Measurements from ENCODE around the gene SPATA6. TPM values are rescaled to one million over a fixed set of nuclear protein-coding genes. Genes with fewer than 3 reads are reported as not detected.
"Not testable (repeated sequence)": the region's sequence is repeated elsewhere in the genome, so short reads cannot be mapped to it uniquely, and the experiment has no call there.

SPATA6 gene
- total RNA-seq = 10 to 100 TPM; 42.8 to 51.5 TPM
- 17.3 TPM for polyA plus RNA-seq (2013, experiment 1 of 2)
- 19.0 TPM for polyA plus RNA-seq (2013, experiment 2 of 2)
- long read RNA-seq, experiment 1, full-length matches to known transcripts = 3 of 15 reads
- long read RNA-seq, experiment 1, partial matches to known transcripts = 2 of 15 reads
- long read RNA-seq, experiment 1, other reads (novel, unspliced or antisense) = 10 of 15 reads
- long read RNA-seq, experiment 2, full-length matches to known transcripts = 28 of 59 reads
- long read RNA-seq, experiment 2, partial matches to known transcripts = 6 of 59 reads
- long read RNA-seq, experiment 2, other reads (novel, unspliced or antisense) = 25 of 59 reads
- long read RNA-seq, experiment 3, full-length matches to known transcripts = 50 of 92 reads
- long read RNA-seq, experiment 3, partial matches to known transcripts = 8 of 92 reads
- long read RNA-seq, experiment 3, other reads (novel, unspliced or antisense) = 34 of 92 reads
- long read RNA-seq, experiment 4, full-length matches to known transcripts = 2 of 15 reads
- long read RNA-seq, experiment 4, partial matches to known transcripts = 5 of 15 reads
- long read RNA-seq, experiment 4, other reads (novel, unspliced or antisense) = 8 of 15 reads

DNA sequence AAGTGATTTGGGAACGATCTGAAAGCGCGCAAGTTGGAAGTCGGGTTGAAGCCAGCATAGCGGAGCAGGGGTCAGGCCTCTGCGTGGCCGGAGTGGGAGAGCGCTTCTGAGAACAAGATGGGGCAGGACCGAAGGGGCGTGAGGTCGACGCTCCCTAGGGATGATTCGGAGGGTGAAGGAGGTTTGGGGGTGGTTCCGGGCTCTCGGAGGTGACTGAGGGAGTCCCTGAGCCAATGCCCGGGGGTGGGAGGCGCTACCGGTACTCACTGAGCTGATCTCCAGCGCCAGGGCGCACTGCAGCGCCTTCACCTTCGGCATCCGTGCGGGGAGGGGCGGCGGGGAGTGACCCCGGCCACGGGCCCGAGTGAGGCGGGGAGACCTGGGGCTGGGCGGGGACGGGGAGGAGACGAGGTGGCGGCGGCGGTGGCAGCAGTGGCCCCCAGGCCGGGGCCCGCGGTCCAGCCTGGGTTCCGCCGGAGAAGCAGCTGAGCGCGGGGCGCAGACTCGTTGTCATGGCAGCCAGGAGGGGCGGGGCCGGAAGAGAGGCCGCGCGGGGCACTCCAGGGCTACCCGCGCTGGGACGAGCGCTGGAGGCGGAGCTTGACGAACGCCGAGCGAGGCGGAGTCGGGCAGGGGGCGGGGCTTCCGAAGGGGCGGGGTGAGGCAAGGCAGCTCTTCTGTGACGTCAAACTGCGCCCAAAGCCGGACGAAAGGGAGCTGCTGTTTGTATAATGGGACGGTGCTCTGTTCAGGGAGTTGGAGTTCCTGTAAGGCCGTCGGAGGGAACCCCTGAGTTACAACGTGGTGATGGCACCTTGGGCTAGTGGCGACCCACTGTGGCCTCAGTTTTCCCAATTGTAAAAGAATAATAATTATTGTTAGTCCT is at the start of gene SPATA6:
Gene SPATA6, minus strand, starts transcription at position 514 of the 886 bp plus-strand sequence. Its CDS starts 196 bp downstream, at position 318.
- Mint-ChIP-seq H3K27ac (peak within 1 kb of the TSS; percentile 95), H3K9me3 (peaks cover 27% of the 10 kb centered on the region), H3K4me3 (peak within 1 kb of the TSS; percentile 91), H3K36me3 (ENCODE audit: low read depth) (peaks cover 16% of the 10 kb centered on the region), H3K4me1 (peaks cover 25% of the 10 kb centered on the region), H3K27me3 (ENCODE audit: insufficient read depth) (peaks cover 6% of the 10 kb centered on the region)
- Histone ChIP-seq H3K9ac (ENCODE audit: extremely low read depth, low read length, poor library complexity, severe bottlenecking) (peak within 1 kb of the TSS; percentile 48), H3K27ac (ENCODE audit: low read depth, low read length) (peak within 1 kb of the TSS; percentile 13), H3K27me3 (ENCODE audit: control insufficient read depth, insufficient read depth, low read length, poor library complexity, severe bottlenecking) (no peaks in the 10 kb centered on the region), H3K4me1 (ENCODE audit: control insufficient read depth, insufficient read depth, low read length) (peaks cover 4% of the 10 kb centered on the region), H3K36me3 (ENCODE audit: control insufficient read depth, insufficient read depth, low read length) (peaks cover 8% of the 10 kb centered on the region), H3K4me3 (ENCODE audit: low read length) (peak within 1 kb of the TSS; percentile 91), H3K9me3 (ENCODE audit: control insufficient read depth, low read length) (peaks cover 22% of the 10 kb centered on the region)
- TF ChIP-seq, protein P1, sequence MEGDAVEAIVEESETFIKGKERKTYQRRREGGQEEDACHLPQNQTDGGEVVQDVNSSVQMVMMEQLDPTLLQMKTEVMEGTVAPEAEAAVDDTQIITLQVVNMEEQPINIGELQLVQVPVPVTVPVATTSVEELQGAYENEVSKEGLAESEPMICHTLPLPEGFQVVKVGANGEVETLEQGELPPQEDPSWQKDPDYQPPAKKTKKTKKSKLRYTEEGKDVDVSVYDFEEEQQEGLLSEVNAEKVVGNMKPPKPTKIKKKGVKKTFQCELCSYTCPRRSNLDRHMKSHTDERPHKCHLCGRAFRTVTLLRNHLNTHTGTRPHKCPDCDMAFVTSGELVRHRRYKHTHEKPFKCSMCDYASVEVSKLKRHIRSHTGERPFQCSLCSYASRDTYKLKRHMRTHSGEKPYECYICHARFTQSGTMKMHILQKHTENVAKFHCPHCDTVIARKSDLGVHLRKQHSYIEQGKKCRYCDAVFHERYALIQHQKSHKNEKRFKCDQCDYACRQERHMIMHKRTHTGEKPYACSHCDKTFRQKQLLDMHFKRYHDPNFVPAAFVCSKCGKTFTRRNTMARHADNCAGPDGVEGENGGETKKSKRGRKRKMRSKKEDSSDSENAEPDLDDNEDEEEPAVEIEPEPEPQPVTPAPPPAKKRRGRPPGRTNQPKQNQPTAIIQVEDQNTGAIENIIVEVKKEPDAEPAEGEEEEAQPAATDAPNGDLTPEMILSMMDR (conservative IDR thresholded peaks at IDR 0.05) = peak; percentile 18
- peak; percentile 100 for DNase-seq
- WGBS, 2 experiments (ENCODE audit: insufficient coverage in 1 of 2, insufficient read length in 1 of 2) = 0 to 3% methylated on average over 16 to 73 of the region's 73 CpGs

DNA sequence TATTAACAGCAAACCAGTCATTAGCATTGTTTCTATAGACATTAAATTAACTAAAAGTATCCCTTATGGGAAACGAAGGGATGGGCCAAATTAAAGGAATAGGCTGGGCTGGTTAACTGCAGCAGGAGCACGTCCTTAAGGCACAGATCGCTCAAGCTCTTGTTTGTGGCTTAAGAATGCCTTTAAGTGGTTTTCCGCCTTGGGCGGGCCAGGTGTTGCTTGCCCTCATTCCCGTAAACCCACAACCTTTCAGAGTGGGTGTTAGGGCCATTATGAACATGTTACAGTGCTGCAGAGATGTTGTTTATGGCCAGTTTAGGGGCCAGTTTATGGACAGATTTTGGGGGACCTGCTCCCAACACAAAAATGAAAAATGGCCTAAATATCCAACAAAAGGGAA is 47.9 kb upstream of the SPATA6 start:
- WGBS, 2 experiments (ENCODE audit: insufficient coverage in 1 of 2, insufficient read length in 1 of 2) = 93 to 100% methylated on average over 2 to 6 of the region's 6 CpGs
- not testable (repeated sequence) for H3K4me3 Mint-ChIP-seq; H3K27ac Mint-ChIP-seq; H3K4me1 ChIP-seq (ENCODE audit: control insufficient read depth, insufficient read depth, low read length); H3K27me3 Mint-ChIP-seq (ENCODE audit: insufficient read depth); DNase-seq; H3K27me3 ChIP-seq (ENCODE audit: control insufficient read depth, insufficient read depth, low read length, poor library complexity, severe bottlenecking); H3K9ac ChIP-seq (ENCODE audit: extremely low read depth, low read length, poor library complexity, severe bottlenecking); H3K9me3 ChIP-seq (ENCODE audit: control insufficient read depth, low read length); H3K36me3 ChIP-seq (ENCODE audit: control insufficient read depth, insufficient read depth, low read length); H3K36me3 Mint-ChIP-seq (ENCODE audit: low read depth); H3K27ac ChIP-seq (ENCODE audit: low read depth, low read length); H3K4me3 ChIP-seq (ENCODE audit: low read length)
- Mint-ChIP-seq H3K4me1 (peaks cover 26% of the 10 kb centered on the region), H3K9me3 (peaks cover 13% of the 10 kb centered on the region)

DNA sequence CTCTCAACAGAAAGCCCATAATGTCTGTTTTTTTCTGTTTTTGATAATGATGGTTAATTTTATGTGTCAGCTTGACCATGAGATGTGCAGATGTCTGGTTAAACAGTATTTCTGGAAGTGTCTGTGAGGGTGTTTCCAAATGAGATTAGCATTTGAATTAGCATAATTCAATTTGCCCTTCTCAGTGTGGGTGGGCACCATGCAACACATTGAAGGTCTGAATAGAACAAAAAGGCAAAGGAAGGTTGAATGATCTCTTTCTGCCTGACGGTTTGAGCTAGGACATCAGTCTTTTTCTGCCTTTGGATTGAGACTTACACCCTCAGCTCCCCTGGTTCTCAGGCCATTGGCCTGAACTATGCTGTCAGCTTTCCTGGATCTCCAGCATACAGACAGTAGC is 34.9 kb upstream of the SPATA6 start:
- H3K36me3 Mint-ChIP-seq (ENCODE audit: low read depth) = peaks cover 5% of the 10 kb centered on the region
- Histone ChIP-seq H3K9ac (ENCODE audit: extremely low read depth, low read length, poor library complexity, severe bottlenecking) (no peak overlapping the region), H3K4me3 (ENCODE audit: low read length) (no peak overlapping the region), H3K27me3 (ENCODE audit: control insufficient read depth, insufficient read depth, low read length, poor library complexity, severe bottlenecking) (no peaks in the 10 kb centered on the region), H3K27ac (ENCODE audit: low read depth, low read length) (no peak overlapping the region), H3K4me1 (ENCODE audit: control insufficient read depth, insufficient read depth, low read length) (no peaks in the 10 kb centered on the region), H3K9me3 (ENCODE audit: control insufficient read depth, low read length) (peaks cover 14% of the 10 kb centered on the region), H3K36me3 (ENCODE audit: control insufficient read depth, insufficient read depth, low read length) (no peaks in the 10 kb centered on the region)
- WGBS, 2 experiments (ENCODE audit: insufficient coverage in 1 of 2, insufficient read length in 1 of 2) = 0% methylated on average over 1 of the region's 1 CpG
- peaks cover 10% of the 10 kb centered on the region for H3K4me1 Mint-ChIP-seq
- H3K4me3 Mint-ChIP-seq = no peak overlapping the region
- no peak for DNase-seq
- no peak overlapping the region for H3K27ac Mint-ChIP-seq
- H3K9me3 Mint-ChIP-seq = peaks cover 10% of the 10 kb centered on the region
- TF ChIP-seq, protein P1 (conservative IDR thresholded peaks at IDR 0.05) = no peak
- no peaks in the 10 kb centered on the region for H3K27me3 Mint-ChIP-seq (ENCODE audit: insufficient read depth)

All from endodermal cell (in vitro differentiated cells).